Neuron (in vitro differentiated cells): ENCODE results near the gene HORMAD2.
"Not testable (repeated sequence)": the region's sequence is repeated elsewhere in the genome, so short reads cannot be mapped to it uniquely, and the experiment has no call there.

ENCODE experiments used
- H2AFZ ChIP-seq: one replicate; pipeline ENCODE4 v1.6.1; 2013; ENCODE audit warnings: low read depth, mild to moderate bottlenecking, inconsistent platforms, low read length, moderate library complexity
- H3K27me3 ChIP-seq: one replicate; pipeline ENCODE4 v1.6.1; 2013; ENCODE audit warnings: low read length; ENCODE audit not compliant: insufficient read depth
- H3K36me3 ChIP-seq: one replicate; pipeline ENCODE4 v1.6.1; 2013; ENCODE audit warnings: low read length; ENCODE audit not compliant: insufficient read depth
- H3K4me1 ChIP-seq: one replicate; pipeline ENCODE4 v1.6.1; 2013; ENCODE audit warnings: low read length; ENCODE audit not compliant: insufficient read depth
- H3K4me3 ChIP-seq: 2 replicates; pipeline ENCODE4 v1.5.1; 2013; ENCODE audit warnings: mild to moderate bottlenecking, low read length, moderate library complexity
- H3K9me3 ChIP-seq: one replicate; pipeline ENCODE4 v1.6.1; 2013; ENCODE audit warnings: low read length

HORMAD2 gene

DNA sequence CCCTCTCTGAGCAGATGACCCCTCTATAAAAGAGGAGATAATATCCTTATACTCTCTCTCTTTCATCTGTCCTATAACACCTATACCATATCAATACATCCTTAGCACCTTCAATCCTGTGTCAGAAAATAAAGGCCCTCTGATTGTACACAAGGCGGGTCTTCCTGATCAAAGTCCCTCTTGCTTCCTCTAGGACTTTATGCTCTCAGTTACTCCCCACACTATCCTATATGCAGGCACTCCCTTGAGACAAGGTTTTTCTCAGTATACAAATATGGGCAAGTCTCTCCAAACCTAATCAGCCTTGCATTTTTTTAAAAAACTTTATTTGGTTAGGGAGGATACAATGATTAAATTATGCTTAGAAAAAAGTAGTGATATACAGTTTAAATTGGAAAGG is 17.3 kb upstream of the HORMAD2 start:
- H3K9me3 ChIP-seq: no peaks in the 10 kb centered on the region

DNA sequence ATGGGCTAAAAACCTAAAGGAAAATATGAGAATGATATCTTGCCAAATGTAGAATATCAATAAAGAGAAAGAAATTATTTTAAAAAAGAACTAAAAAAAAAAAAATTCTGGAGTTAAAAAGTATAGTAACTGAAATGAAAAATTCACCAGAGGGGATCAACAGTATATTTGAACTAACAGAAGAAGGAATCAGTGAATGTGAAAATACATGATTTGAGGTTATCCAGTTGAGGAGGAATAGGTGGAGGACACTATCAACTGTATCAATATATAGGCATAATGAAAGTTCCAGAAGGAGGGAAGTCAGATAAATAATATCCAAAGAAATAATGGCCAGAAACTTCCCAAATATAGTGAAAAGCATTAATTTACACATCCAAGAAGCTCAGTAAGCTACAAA is 16.1 kb upstream of the HORMAD2 start:
- Histone ChIP-seq H2AFZ (no peak overlapping the region), H3K4me1 (no peaks in the 10 kb centered on the region), H3K27me3 (no peaks in the 10 kb centered on the region), H3K36me3 (no peaks in the 10 kb centered on the region), H3K9me3 (no peaks in the 10 kb centered on the region), H3K4me3 (no peak overlapping the region)

More for the DNA sequence above, 17.3 kb upstream of the HORMAD2 start:
- no peaks in the 10 kb centered on the region for H3K36me3 ChIP-seq
- H3K4me1 ChIP-seq: no peaks in the 10 kb centered on the region
- H3K4me3 ChIP-seq: no peak overlapping the region
- no peaks in the 10 kb centered on the region for H3K27me3 ChIP-seq
- no peak overlapping the region for H2AFZ ChIP-seq

DNA sequence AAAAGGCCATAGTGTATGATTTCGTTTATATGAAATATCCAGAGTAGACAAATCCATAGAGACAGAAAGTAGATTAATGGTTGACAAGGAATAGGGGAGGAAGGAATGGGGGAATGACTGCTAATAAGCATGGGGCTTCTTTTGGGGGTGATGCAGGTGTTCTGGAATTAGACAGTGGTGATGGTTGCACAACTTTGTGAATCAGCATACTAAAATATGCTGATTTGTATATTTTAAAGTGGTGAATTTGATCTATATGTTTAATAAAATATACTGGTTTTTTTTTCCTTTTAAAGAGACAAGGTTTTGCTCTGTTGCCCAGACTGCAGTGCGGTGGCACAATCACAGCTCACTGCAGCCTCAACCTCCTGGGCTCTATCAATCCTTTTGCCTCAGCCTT is 6.5 kb upstream of the HORMAD2 start:
- Histone ChIP-seq H2AFZ (no peak overlapping the region), H3K9me3 (no peaks in the 10 kb centered on the region), H3K27me3 (peaks cover 23% of the 10 kb centered on the region), H3K36me3 (no peaks in the 10 kb centered on the region), H3K4me1 (no peaks in the 10 kb centered on the region), H3K4me3 (no peak overlapping the region)

DNA sequence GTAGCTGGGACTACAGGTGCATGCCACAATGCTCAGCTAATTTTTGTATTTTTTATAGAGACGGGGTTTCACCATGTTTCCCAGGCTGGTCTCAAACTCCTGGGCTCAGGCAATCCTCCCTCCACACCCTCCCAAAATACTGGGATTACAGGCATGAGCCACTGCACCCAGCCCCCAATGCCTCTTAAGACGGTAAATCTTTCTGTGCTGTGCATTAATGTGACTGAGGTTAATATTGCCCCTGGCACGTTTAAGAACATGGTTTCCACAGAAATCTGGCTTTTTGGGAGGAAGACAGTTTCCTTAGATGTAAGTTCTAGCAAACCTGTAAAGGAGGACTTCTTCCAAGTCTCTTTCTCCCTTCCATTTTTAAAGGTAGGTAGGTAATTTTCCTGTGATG is 6.1 kb upstream of the HORMAD2 start:
- H3K4me3 ChIP-seq: no peak overlapping the region
- H3K27me3 ChIP-seq: peaks cover 23% of the 10 kb centered on the region
- H3K36me3 ChIP-seq: no peaks in the 10 kb centered on the region
- H3K4me1 ChIP-seq: no peaks in the 10 kb centered on the region
- H2AFZ ChIP-seq: no peak overlapping the region
- no peaks in the 10 kb centered on the region for H3K9me3 ChIP-seq

DNA sequence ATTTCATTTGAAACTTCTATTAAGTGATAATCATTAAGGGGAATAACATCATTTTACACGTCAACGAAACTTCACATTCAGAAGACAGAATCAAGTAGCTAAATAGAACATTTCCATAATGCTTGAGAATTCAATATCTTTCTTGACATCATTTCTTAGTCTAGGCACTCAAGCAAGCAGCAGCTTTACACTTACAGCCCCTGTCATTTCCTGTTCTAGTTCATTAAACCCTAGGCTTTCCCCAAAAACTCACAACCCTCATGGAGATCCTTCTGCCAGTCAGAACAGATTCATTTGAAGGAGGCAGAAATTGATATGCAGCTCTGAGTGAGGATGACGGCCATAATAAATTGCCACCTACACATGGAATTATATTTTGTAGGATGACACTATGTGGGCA is 5.3 kb upstream of the HORMAD2 start:
- Histone ChIP-seq H3K36me3 (no peaks in the 10 kb centered on the region), H2AFZ (no peak overlapping the region), H3K9me3 (no peaks in the 10 kb centered on the region), H3K4me1 (peaks cover 4% of the 10 kb centered on the region), H3K4me3 (no peak overlapping the region), H3K27me3 (peaks cover 23% of the 10 kb centered on the region)

DNA sequence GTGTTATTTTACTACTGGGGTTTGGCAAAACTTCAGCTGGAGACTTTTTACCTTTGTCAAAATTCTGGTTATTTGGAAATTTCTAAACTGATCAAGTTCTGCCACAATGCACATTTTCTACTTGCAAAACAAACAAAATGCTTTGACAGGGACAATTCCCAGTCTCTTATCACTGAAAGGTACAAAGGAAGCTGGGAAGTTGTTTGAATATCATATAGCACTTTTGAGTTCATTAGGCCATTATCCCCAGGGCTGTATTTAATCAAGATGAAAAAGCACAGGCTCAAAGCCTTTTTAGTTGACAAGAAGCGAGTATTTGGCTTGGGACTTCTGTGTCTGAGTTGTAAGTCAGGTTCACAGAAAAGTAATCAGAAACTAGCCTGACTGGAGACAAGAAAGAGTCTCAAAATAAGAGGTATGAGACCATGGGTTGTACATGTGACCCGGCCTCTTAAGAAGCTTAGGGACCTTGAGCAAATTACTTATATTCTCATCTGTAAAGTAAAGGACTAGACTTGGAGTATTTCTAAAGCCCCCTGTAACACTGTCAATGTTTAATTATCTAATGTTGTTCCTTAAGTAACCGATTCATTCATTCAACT is 2.9 kb upstream of the HORMAD2 start:
- Histone ChIP-seq H3K9me3 (no peaks in the 10 kb centered on the region), H3K27me3 (peaks cover 23% of the 10 kb centered on the region), H3K4me3 (no peak overlapping the region), H3K4me1 (peaks cover 11% of the 10 kb centered on the region), H3K36me3 (no peaks in the 10 kb centered on the region), H2AFZ (no peak overlapping the region)

DNA sequence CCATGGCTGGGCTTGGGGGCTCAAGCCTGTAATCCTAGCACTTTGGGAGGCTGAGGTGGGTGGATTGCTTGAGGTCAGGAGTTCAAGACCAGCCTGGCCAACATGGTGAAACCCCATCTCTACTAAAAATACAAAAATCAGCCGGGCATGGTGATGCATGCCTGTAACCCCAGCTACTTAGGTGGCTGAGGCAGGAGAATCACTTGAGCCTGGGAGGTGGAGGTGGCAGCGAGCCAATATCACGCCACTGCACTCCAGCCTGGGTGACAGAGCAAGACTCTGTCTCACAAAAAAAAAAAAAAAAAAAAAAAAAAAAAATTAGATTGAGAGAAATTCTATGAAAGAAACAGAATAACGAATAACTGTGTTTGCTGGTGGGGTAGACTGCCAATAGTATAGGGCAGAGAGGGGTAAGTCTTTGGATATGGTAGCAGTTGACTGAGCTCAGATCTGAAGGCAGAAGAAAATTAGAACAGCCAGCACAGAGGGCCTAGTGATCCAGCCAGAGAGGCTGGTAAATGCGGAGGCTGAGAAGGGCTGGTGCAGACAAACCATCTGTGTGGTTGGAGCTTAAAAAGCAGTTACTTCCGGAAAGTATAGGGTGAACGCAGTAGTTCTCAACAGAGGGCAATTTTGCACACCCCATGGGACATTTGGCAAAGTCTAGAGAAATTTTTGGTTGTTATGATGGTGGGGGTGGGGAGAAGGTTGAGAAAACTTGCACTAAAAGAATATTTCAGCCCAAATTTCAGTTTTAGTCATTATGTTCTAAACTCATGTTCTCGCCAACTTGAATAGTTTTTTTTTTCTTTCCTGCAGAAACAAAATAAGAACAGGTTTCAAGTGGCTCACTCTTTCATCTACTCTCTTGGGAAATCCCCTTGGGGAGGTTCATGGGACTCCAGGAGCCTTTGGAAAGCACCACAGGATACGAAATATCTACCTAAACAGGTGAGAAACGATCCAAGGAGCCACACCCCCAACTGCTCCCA is 1.6 kb upstream of the HORMAD2 start:
- Histone ChIP-seq H3K4me3 (no peak overlapping the region), H2AFZ (no peak overlapping the region), H3K36me3 (no peaks in the 10 kb centered on the region), H3K4me1 (peaks cover 11% of the 10 kb centered on the region), H3K9me3 (no peaks in the 10 kb centered on the region), H3K27me3 (peaks cover 23% of the 10 kb centered on the region)

DNA sequence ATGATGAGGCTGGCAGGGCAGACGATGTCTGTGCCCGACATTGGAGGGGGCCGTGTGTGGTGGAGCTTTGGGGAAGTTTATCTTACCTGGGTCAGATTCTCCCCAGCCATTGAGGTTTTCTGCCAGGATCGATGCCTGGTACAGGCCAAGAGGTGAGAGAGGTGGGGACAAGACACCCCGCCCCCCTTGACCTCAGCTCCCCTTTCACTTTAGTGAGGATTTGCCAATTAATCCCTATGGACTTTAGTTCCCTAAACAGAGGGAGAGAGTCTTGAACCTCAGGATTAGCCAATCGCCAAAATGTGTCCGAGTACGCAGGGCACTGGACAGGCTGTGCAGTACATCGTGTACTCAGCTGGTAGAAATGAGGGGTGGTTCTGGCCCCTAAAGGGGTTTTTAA is 541 bp downstream of the HORMAD2 start:
- Histone ChIP-seq H3K4me1 (peaks cover 11% of the 10 kb centered on the region), H3K4me3 (peak overlapping the region; percentile 32), H3K27me3 (peaks cover 6% of the 10 kb centered on the region), H3K9me3 (peaks cover 3% of the 10 kb centered on the region), H2AFZ (peak overlapping the region; percentile 23), H3K36me3 (no peaks in the 10 kb centered on the region)

DNA sequence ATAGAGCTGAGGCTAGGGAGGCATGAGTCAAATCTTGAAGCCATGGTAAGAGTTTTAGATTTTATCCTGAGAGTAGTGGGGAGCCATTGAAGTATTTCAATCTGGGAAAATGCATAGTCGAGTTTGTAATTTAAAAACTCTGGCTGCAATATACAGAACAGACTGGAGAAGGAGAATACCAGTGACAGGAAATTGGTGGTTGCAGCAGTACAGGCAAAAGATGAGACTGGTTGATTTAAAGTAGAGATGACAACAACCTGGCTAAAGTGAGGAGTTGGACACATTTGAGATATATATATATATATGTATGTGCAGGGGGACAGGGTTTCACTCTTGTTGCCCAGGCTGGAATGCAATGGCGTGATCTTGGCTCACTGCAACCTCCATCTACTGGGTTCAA is 6.2 kb downstream of the HORMAD2 start:
- Histone ChIP-seq H3K4me1 (no peaks in the 10 kb centered on the region), H3K36me3 (no peaks in the 10 kb centered on the region), H3K27me3 (no peaks in the 10 kb centered on the region), H3K9me3 (peaks cover 3% of the 10 kb centered on the region), H3K4me3 (no peak overlapping the region), H2AFZ (no peak overlapping the region)

DNA sequence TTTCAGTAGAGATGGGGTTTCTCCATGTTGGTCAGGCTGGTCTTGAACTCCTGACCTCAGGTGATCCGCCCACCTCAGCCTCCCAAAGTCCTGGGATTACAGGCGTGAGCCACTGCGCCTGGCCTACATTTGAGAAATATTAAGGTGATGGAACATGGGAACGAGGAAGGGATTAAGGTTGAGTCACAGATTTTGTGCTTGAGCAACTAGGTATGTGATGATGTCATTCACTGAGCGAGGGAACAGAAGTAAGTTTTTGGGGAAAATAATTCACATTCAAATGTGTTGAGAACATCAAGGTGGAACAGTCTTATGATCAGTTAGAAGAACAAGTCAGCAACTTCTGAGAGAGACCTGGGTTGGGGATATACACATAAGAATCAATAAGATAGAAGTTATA is 6.8 kb downstream of the HORMAD2 start:
- H3K27me3 ChIP-seq, H3K4me1 ChIP-seq, H3K9me3 ChIP-seq, H2AFZ ChIP-seq, H3K36me3 ChIP-seq, H3K4me3 ChIP-seq: not testable (repeated sequence)

DNA sequence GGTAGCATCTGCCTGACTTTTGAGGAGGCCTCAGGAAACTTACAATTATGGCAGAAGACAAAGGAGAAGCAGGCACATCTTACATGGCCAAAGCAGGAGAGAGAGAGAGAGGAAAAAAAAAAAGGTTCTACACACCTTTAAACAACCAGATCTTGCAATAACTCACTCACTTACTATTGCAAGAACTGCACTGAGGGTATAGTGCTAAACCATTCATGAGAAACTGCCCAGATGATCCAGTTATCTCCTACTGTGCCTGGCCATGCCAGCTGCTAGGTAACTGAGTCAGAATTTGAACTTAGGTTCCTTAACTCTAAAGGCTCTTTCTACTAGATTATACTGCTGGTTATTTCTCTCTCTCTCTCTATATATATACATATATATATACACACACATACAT is 7.3 kb downstream of the HORMAD2 start:
- Histone ChIP-seq H3K36me3 (no peaks in the 10 kb centered on the region), H3K9me3 (peaks cover 3% of the 10 kb centered on the region), H3K4me1 (no peaks in the 10 kb centered on the region), H3K27me3 (no peaks in the 10 kb centered on the region), H2AFZ (no peak overlapping the region), H3K4me3 (no peak overlapping the region)

DNA sequence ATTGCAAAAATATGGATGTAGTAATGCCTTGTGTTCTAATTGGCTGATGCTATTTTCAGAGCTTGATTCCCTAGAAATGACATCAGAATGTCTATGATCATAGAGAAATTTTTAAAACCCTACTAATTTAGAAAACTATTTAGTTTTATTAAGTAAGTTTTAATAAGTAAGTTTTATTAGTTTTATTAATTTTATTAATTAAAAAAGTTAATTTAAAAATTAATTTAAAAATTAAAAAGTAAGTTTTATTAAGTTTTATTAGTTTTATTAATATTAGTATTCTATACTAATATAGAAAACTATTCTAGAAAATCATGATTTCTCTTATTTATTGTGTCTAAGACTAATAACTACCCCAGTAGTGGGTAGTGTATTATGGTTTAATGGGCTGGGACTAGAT is 8.2 kb downstream of the HORMAD2 start:
- Histone ChIP-seq H3K36me3 (no peaks in the 10 kb centered on the region), H3K4me1 (no peaks in the 10 kb centered on the region)

DNA sequence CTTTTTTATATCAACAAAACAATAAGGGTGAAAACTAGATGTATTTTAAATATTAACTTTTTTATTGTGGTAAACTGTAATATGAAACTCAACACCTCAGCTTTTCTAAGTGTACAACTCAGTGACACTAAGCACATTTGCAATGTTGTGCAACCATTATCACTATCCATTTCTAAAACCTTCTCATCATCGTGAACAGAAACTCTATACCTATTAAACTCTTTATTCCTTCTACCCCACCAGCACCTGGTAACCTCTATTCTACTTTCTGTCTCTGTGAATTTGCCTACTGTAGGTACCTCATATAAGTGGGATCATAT is 9.4 kb downstream of the HORMAD2 start:
- H3K4me1 ChIP-seq: no peaks in the 10 kb centered on the region
- no peaks in the 10 kb centered on the region for H3K27me3 ChIP-seq
- H3K36me3 ChIP-seq: no peaks in the 10 kb centered on the region
- H3K4me3 ChIP-seq: no peak overlapping the region
- no peak overlapping the region for H2AFZ ChIP-seq
- peaks cover 1% of the 10 kb centered on the region for H3K9me3 ChIP-seq

More for the DNA sequence above, 8.2 kb downstream of the HORMAD2 start:
- Histone ChIP-seq H3K27me3 (no peaks in the 10 kb centered on the region), H2AFZ (no peak overlapping the region), H3K9me3 (peaks cover 3% of the 10 kb centered on the region), H3K4me3 (no peak overlapping the region)
